Left lung (tissue), 10 donors: ENCODE results near the gene LTBP1. TPM values are rescaled to one million over a fixed set of nuclear protein-coding genes. Genes with fewer than 3 reads are reported as not detected.

Experiments used
- ATAC-seq: fragments of 200-7000 bp; cut with Tn5 transposase; one replicate; pipeline ENCODE4 v1.9.1; 2020; ENCODE audit warnings: moderate library complexity
- DNase-seq, 4 donors: peaks; one replicate each; pipeline ENCODE4 v3.0.0-alpha.2; 2013 to 2020
- H3K27ac ChIP-seq, 2 donors: fragments of 200-600 bp; sonication (generic) in 1 of 2; one replicate each; pipeline versions ENCODE4 v1.5.0 to v1.8.0; 2020 to 2021
- H3K27me3 ChIP-seq, 2 donors: fragments of 200-600 bp; sonication (generic) in 1 of 2; one replicate each; pipeline versions ENCODE4 v1.5.0 to v1.8.0; 2020 to 2021
- H3K36me3 ChIP-seq, 2 donors: fragments of 200-600 bp; sonication (generic) in 1 of 2; one replicate each; pipeline versions ENCODE4 v1.5.0 to v1.8.0; 2020 to 2021
- H3K4me1 ChIP-seq, 2 donors: fragments of 200-600 bp; one replicate each; pipeline ENCODE4 v1.8.0; 2021
- H3K4me3 ChIP-seq, 2 donors: fragments of 200-600 bp; sonication (generic) in 1 of 2; one replicate each; pipeline versions ENCODE4 v1.5.0 to v1.8.0; 2020 to 2021; ENCODE audit warnings: mild to moderate bottlenecking in 1 of 2
- H3K9me3 ChIP-seq, 2 donors: fragments of 200-600 bp; sonication (generic) in 1 of 2; one replicate each; pipeline versions ENCODE4 v1.5.0 to v1.8.0; 2020 to 2021
- intact Hi-C, 2 donors: fragments of 100-400 bp; cut with DNase I; formaldehyde crosslinking; loops; one replicate each; pipeline versions ENCODE4 v1.11.2 to v1.14.2; 2022
- polyA plus RNA-seq, 6 donors: library from polyadenylated mRNA; unstranded; fragments of 120-200 nt; gene quantifications; one replicate each; pipeline ENCODE4 v1.2.1, GENCODE V29; 2013; ENCODE audit not compliant: insufficient read length in 6 of 6
- total RNA-seq, 2 donors: library from RNA; stranded (reverse); fragmentation: NEBNext Ultra II Directional; extraction: Animal tissue kit (Norgen Biotek cat#: 25700); gene quantifications; one replicate each; pipeline ENCODE4 v1.2.1, GENCODE V29; 2021
- TF ChIP-seq, protein P1 (sequence below), 2 donors: fragments of 200-600 bp; sonication (generic) in 1 of 2; IDR thresholded peaks; one replicate each; pipeline versions ENCODE4 v1.5.0 to v1.8.0; 2021; ENCODE audit warnings: antibody characterized with exemption in 2 of 2
- donor health status: DM: no; HTN: yes; CAD: no.
- donor health status: DM: no; HTN: no; CAD: no.

Gene LTBP1
- total and polyA plus RNA-seq, 8 donors = 35.4 to 81.2 (median 50.9) TPM

DNA sequence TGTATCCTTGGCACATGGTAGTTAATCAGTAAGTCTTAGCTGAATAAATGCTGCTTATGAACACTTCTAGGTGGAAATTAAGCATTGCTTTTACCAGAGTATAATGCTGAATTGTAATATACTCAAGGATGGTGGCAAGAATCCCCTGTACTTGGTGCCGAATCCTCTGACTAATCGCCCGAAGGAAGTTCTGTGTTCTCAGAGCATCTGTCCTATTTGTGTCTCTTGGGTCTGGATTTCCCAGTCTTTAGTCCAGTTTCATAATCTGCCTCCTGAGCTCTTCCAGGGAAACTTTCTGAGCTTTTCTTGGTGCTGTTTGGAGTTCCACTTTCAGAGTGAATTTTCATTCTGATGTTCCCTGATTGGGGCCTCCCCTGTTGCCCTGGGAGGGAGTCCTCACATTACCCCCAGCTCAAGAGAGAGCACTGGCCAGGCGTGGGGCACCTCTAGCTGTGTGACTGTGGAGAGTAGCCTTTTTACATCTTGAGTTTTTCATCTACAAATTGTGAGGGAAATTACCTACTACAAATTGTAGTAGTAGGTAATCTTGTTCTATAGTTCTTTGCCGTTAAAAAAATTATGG is 144.9 kb downstream of the LTBP1 start:
- no peak for DNase-seq
- ATAC-seq = no peak
- intact Hi-C loops = no loop called here
- TF ChIP-seq, protein P1, sequence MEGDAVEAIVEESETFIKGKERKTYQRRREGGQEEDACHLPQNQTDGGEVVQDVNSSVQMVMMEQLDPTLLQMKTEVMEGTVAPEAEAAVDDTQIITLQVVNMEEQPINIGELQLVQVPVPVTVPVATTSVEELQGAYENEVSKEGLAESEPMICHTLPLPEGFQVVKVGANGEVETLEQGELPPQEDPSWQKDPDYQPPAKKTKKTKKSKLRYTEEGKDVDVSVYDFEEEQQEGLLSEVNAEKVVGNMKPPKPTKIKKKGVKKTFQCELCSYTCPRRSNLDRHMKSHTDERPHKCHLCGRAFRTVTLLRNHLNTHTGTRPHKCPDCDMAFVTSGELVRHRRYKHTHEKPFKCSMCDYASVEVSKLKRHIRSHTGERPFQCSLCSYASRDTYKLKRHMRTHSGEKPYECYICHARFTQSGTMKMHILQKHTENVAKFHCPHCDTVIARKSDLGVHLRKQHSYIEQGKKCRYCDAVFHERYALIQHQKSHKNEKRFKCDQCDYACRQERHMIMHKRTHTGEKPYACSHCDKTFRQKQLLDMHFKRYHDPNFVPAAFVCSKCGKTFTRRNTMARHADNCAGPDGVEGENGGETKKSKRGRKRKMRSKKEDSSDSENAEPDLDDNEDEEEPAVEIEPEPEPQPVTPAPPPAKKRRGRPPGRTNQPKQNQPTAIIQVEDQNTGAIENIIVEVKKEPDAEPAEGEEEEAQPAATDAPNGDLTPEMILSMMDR (IDR thresholded peaks at IDR 0.05) = no peak
- H3K36me3 ChIP-seq = no peaks in the 10 kb centered on the region
- no peak overlapping the region for H3K4me3 ChIP-seq
- no peaks in the 10 kb centered on the region for H3K9me3 ChIP-seq
- peaks cover 0 to 3% of the 10 kb centered on the region in 2 donors for H3K4me1 ChIP-seq
- H3K27ac ChIP-seq = no peak overlapping the region
- H3K27me3 ChIP-seq = no peaks in the 10 kb centered on the region

DNA sequence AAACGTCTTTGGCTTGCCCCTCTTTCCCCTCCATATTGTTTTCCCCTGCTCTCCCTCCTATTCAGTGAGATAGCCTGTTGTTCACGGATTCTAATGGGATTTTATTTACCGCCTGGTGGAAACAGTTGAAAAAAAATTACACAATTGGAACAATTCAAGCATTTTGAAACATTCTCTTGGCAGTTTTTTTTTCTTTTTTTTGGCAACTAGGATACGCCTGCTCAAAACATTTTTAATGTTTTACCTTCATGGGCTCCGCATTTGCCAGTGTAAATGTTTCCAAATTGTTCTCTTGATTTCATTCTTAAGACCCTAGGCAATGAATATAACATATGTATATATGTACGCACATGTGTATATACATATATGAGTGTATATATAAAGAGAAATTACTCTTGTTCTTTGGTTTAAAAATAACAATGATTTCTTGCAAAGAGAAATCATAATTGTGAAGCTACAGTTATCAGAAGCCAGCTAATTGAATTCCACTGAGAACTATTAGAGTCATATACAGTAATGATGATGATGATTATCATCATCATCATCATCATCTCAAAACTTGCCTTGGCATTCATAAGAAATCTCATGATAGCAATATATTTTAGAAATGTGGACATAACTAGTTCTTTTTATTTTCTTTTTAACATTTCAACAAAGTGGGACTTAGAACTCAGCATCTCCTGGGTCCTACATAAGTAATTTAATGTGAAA is 146.7 kb downstream of the LTBP1 start:
- TF ChIP-seq, protein P1 (IDR thresholded peaks at IDR 0.05) = no peak
- Histone ChIP-seq H3K36me3 (no peaks in the 10 kb centered on the region), H3K4me1 (no peaks in the 10 kb centered on the region), H3K27ac (no peak overlapping the region), H3K9me3 (no peaks in the 10 kb centered on the region), H3K4me3 (no peak overlapping the region), H3K27me3 (no peaks in the 10 kb centered on the region)
- intact Hi-C loops = no loop called here
- no peak for DNase-seq
- ATAC-seq = no peak

DNA sequence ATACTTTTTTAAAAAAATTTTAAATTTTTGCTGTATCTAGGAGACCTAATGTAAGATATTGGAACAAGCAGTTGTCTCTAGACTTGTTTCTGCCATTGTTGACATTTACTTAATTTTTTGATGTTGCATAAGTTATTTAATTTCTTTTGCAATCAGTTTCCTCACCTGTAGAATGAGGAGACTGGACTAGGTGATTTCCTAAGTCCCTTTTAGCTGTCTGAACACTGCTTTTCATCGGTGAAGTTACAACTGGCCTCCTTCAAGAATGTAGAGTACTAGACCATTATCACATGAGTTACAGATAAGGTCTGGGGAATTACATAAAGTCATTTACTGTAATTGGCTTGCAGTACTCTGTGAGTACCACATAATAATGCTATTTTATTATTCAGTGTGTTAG is 147.6 kb downstream of the LTBP1 start:
- H3K36me3 ChIP-seq = no peaks in the 10 kb centered on the region
- no peak overlapping the region for H3K27ac ChIP-seq
- no peaks in the 10 kb centered on the region for H3K9me3 ChIP-seq
- no peak overlapping the region for H3K4me3 ChIP-seq
- H3K4me1 ChIP-seq = no peaks in the 10 kb centered on the region
- intact Hi-C loops = no loop called here
- no peak for ATAC-seq
- DNase-seq = no peak
- TF ChIP-seq, protein P1 (IDR thresholded peaks at IDR 0.05) = no peak
- H3K27me3 ChIP-seq = no peaks in the 10 kb centered on the region

DNA sequence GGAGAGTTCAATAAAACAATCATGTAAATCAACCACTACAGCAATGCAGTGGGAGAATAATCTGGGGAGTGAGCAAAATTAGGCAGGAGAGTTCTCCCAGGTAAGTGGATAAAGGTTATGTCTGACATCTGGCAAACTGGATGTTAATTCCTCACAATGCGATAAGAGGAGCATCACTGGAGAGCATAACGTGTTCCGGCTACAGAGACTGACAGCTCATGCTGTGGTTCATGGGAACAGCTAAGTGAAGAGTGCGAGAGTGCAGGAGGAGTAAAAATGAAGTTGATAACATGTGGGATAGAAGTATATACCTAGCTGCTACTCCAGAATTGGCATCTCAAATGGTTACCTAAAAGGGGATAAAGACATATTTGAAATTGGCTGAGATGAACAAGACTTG is 153.2 kb downstream of the LTBP1 start:
- Histone ChIP-seq H3K9me3 (no peaks in the 10 kb centered on the region), H3K36me3 (no peaks in the 10 kb centered on the region), H3K27ac (no peak overlapping the region), H3K4me3 (no peak overlapping the region), H3K4me1 (peaks cover 6 to 10% of the 10 kb centered on the region in 2 donors), H3K27me3 (no peaks in the 10 kb centered on the region)
- TF ChIP-seq, protein P1 (IDR thresholded peaks at IDR 0.05) = no peak
- intact Hi-C loops = no loop called here
- no peak for DNase-seq
- ATAC-seq = no peak

DNA sequence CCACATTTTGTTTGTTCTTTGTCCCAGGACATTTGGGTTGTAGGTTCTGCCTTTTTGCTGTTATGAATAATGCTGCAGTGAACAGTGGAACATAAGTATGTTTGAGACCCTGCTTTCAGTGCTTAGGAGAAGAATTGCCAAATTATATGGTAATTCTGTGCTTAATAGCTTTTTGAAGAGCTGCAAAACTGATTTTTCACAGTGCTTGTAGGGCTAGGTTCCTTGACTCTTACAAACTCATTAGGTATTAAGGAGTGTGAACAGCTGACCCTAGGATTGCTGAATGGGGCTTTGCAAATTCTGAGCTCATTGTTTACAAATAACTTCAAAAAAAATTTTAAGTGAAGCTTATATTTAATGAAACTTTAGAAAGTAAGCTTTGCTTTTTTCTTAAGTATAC is 154.2 kb downstream of the LTBP1 start:
- intact Hi-C loops = no loop called here
- TF ChIP-seq, protein P1 (IDR thresholded peaks at IDR 0.05) = no peak

More for the DNA sequence above, 154.2 kb downstream of the LTBP1 start:
- Histone ChIP-seq H3K27me3 (no peaks in the 10 kb centered on the region), H3K36me3 (no peaks in the 10 kb centered on the region), H3K27ac (no peak overlapping the region), H3K4me1 (peaks cover 6 to 10% of the 10 kb centered on the region in 2 donors), H3K9me3 (no peaks in the 10 kb centered on the region), H3K4me3 (no peak overlapping the region)
- ATAC-seq = no peak
- DNase-seq = peak in 2 of 4 donors; percentile 77 to 83
